Nephron (organoid): ENCODE measurements around the gene SEC14L6.
A peak's percentile ranks its signal among the peaks of the same experiment; 100 is the strongest.
"Not testable (repeated sequence)": the region's sequence is repeated elsewhere in the genome, so short reads cannot be mapped to it uniquely, and the experiment has no call there.

Experiments
- H3K27ac Mint-ChIP-seq, 3 experiments: 2 replicates each; pipeline ENCODE4 v1.8.0; 2020; ENCODE audit warnings: mixed read lengths in 3 of 3, mild to moderate bottlenecking in 2 of 3, moderate library complexity in 1 of 3
- H3K27me3 Mint-ChIP-seq: 2 replicates; pipeline ENCODE4 v1.8.0; 2021; ENCODE audit warnings: low read depth, mild to moderate bottlenecking, moderate library complexity, mixed read lengths
- H3K36me3 Mint-ChIP-seq: 2 replicates; pipeline ENCODE4 v1.8.0; 2020; ENCODE audit warnings: low read depth, mixed read lengths
- H3K4me1 Mint-ChIP-seq: 2 replicates; pipeline ENCODE4 v1.8.0; 2020; ENCODE audit warnings: mixed read lengths
- H3K4me3 Mint-ChIP-seq, 3 experiments: 2 replicates each; pipeline ENCODE4 v1.8.0; 2020; ENCODE audit warnings: mild to moderate bottlenecking in 3 of 3, mixed read lengths in 3 of 3, moderate library complexity in 2 of 3
- H3K9me3 Mint-ChIP-seq: 2 replicates; pipeline ENCODE4 v1.8.0; 2020; ENCODE audit warnings: mixed read lengths
- TF ChIP-seq, protein P1 (sequence below), 3 experiments: fragments of 200-600 bp; sonication (generic); IDR thresholded peaks; one replicate each; pipeline ENCODE4 v1.5.0; 2021; ENCODE audit warnings: antibody characterized with exemption in 3 of 3; ENCODE audit not compliant: unreplicated experiment in 3 of 3

Gene SEC14L6

DNA sequence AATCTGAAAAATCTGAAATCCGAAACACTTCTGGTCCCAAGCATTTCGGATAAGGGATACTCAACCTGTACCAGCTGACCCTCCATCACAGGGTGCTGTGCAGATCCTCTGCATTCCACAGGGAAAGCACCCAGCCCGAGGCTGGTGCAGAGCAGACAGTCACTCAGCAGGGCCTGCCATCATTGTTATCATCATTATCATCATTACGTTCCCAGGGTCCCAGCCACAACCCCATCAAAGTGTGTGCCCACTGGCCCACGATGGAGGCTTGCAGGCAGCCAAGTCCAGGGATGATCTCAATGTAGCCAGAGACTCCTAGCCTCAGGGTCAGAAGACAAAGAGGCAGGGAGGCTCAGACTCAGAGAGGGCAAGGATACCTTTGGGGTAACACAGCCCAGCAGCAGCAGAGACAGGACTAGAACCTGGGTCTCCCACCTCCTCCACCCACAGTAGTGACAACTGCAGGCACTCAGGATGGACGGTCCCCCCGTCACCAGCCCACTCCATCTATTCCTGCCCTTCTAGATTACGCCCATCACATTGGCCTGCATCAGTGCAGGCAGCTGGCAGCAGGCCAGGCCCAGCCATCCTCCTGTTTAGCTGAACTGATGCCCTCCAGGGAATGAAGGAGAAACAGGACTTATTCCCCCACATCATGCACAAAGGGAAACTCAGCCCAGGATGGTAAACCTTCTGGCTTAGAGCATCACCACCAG is 17.7 kb upstream of the SEC14L6 start:
- TF ChIP-seq, protein P1, sequence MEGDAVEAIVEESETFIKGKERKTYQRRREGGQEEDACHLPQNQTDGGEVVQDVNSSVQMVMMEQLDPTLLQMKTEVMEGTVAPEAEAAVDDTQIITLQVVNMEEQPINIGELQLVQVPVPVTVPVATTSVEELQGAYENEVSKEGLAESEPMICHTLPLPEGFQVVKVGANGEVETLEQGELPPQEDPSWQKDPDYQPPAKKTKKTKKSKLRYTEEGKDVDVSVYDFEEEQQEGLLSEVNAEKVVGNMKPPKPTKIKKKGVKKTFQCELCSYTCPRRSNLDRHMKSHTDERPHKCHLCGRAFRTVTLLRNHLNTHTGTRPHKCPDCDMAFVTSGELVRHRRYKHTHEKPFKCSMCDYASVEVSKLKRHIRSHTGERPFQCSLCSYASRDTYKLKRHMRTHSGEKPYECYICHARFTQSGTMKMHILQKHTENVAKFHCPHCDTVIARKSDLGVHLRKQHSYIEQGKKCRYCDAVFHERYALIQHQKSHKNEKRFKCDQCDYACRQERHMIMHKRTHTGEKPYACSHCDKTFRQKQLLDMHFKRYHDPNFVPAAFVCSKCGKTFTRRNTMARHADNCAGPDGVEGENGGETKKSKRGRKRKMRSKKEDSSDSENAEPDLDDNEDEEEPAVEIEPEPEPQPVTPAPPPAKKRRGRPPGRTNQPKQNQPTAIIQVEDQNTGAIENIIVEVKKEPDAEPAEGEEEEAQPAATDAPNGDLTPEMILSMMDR (IDR thresholded peaks at IDR 0.05; ENCODE audit: unreplicated experiment in 3 of 3), result no peak
- H3K27me3 Mint-ChIP-seq, result peaks cover 17% of the 10 kb centered on the region
- no peak overlapping the region for H3K4me3 Mint-ChIP-seq
- H3K27ac Mint-ChIP-seq, result peak overlapping the region in 1 of 3 experiments; percentile 58
- H3K36me3 Mint-ChIP-seq, result no peaks in the 10 kb centered on the region
- no peaks in the 10 kb centered on the region for H3K9me3 Mint-ChIP-seq
- H3K4me1 Mint-ChIP-seq, result no peaks in the 10 kb centered on the region

DNA sequence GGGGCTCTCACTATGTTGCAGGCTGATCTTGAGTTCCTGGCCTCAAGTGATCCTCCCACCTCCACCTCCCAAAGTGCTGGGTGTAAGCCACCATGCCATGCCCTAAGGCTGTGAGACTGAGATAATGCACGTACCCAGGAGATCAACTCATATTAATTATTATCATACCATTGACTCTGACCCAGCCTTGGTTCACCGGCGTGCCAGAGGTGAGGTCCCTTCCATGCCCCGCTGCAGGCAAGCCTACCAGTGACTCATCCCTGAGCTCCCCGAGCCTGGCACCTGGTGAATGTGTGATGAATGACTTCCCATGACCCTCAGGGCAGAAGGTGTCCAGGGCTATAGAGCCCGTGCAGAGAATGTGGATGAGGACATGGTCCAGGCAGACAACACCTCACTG is 15.8 kb upstream of the SEC14L6 start:
- Mint-ChIP-seq H3K4me1 (no peaks in the 10 kb centered on the region), H3K27ac (no peak overlapping the region), H3K36me3 (no peaks in the 10 kb centered on the region), H3K27me3 (peaks cover 13% of the 10 kb centered on the region), H3K4me3 (no peak overlapping the region), H3K9me3 (no peaks in the 10 kb centered on the region)
- TF ChIP-seq, protein P1 (IDR thresholded peaks at IDR 0.05; ENCODE audit: unreplicated experiment in 3 of 3), result no peak

DNA sequence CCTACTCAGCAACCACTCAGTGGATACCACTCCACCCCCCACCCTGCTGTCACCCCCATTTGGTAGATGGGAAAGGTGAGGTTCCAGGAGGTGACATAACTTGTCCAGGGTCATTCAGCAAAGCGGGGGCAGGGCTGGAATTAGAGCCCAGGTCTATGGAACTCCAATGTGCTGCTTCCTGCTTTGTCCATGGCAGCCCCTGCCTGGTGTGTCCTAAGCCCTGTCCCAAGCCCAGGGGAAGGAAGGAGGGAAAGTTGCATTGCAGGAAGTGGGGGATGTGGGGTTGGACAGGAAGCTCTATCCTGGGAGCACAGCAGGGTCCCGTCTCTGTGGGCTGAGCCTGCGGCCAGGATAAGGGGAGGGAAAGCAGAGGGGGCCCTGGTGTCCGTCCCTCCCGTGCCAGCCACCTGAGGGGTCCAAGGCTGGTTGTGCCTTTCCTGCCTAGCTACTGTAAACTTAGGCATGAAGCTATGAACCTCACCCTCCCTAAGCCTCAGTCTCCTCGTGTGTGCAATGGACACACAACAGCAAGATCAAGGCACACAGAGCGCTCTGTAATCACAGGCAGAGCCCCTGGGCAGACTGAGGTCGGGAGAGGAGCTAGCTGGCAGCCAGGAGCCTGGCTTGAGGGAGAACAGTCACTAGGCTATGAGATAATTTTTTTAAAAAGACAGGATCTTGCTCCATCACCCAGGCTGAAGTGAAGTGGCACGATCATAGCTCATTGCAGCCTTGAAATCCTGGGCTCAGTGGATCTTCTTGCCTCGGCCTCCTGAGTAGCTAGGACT is 15.1 kb upstream of the SEC14L6 start:
- Mint-ChIP-seq H3K36me3 (no peaks in the 10 kb centered on the region), H3K4me3 (no peak overlapping the region), H3K4me1 (no peaks in the 10 kb centered on the region), H3K27me3 (peaks cover 10% of the 10 kb centered on the region), H3K27ac (peak overlapping the region in 1 of 3 experiments; percentile 92), H3K9me3 (no peaks in the 10 kb centered on the region)
- TF ChIP-seq, protein P1 (IDR thresholded peaks at IDR 0.05; ENCODE audit: unreplicated experiment in 3 of 3), result no peak

DNA sequence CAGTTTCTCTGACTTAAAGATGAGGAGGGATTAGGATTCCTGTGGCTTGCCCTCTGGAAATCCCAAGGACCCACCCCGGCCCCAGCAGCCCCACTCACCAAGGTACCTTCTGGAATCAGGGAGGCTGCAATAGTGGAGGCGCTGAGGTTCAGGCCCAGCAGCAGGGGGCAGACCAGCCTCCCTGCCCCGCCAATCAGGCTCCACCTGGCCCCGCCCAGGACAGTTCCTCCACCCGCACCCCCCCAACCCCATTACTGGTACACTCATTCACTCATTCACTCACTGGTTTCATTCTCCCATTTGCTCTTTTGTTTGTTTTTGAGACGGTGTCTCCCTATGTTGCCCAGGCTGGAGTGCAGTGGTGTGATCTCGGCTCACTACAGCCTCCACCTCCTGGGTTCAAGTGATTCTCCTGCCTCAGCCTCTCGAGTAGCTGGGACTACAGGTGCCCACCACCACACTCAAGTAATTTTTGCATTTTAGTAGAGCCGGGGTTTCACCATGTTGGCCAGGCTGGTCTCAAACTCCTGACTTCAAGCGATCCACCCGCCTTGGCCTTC is 14.2 kb upstream of the SEC14L6 start:
- not testable (repeated sequence) for H3K27me3 Mint-ChIP-seq, H3K4me3 Mint-ChIP-seq, H3K9me3 Mint-ChIP-seq, H3K4me1 Mint-ChIP-seq, H3K36me3 Mint-ChIP-seq
- H3K27ac Mint-ChIP-seq, result peak overlapping the region in 1 of 3 experiments; percentile 92

DNA sequence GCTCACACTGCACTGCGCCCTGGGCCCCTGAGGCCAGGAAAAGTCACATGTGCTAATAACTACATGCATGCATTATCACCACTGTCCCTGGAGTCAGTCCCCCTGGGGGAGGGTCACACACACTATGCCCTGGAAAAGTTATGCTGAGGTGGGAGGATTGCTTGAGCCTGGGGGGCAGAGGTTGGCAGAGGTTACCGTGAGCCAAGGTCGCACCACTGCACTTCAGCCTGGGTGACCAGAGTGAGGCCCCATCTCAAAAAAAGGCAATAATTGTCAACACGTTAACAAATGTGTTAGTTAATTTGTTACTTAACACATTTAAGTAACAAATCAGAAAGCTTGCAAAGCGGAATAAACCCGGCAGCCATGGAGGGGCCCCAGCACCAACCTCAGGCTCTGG is 13.3 kb upstream of the SEC14L6 start:
- Mint-ChIP-seq H3K36me3 (no peaks in the 10 kb centered on the region), H3K4me1 (no peaks in the 10 kb centered on the region), H3K9me3 (no peaks in the 10 kb centered on the region), H3K27ac (peak overlapping the region in 2 of 3 experiments; percentile 51 to 92), H3K27me3 (peaks cover 9% of the 10 kb centered on the region), H3K4me3 (peak overlapping the region in 1 of 3 experiments; percentile 26)
- TF ChIP-seq, protein P1 (IDR thresholded peaks at IDR 0.05; ENCODE audit: unreplicated experiment in 3 of 3), result no peak

DNA sequence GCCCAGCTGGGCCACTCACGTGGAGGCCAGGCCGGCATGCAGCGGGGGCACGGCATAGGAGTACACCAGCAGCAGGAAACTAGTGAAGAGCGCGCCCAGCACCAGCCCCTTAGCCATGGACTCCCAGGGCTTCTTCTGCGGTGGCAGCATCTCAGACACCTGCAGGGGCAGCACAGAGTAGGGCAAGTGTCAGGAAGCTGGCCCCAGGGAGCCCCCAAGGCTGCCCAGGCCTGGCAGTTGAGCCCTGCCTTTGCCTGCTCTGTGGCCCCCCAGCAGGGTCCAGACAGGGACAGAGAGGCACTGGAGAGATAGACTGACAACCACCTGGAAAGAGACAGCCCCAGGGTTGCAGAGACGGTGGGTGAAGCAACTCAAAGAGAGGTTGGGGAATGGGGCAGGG is 10.7 kb upstream of the SEC14L6 start:
- H3K36me3 Mint-ChIP-seq, result no peaks in the 10 kb centered on the region
- peak overlapping the region in 1 of 3 experiments; percentile 76 for H3K27ac Mint-ChIP-seq
- peaks cover 4% of the 10 kb centered on the region for H3K27me3 Mint-ChIP-seq
- no peak overlapping the region for H3K4me3 Mint-ChIP-seq
- no peaks in the 10 kb centered on the region for H3K9me3 Mint-ChIP-seq
- TF ChIP-seq, protein P1 (IDR thresholded peaks at IDR 0.05; ENCODE audit: unreplicated experiment in 3 of 3), result no peak
- H3K4me1 Mint-ChIP-seq, result no peaks in the 10 kb centered on the region
